ENCODE data around the gene XPNPEP2.

- TF ChIP-seq CTCF (IDR thresholded peaks at IDR 0.05) (no peak), POLR2A (IDR thresholded peaks at IDR 0.05) (no peak)
Measured at GRCh38 chrX:129813662-129814368, 75.0 kb downstream of the XPNPEP2 start.

Measured in heart left ventricle (tissue), 13 donors.